Prostate gland (tissue), 2 donors: ENCODE measurements around the gene MYH9.

Experiments
- CTCF ChIP-seq, 4 experiments: fragments of 200-600 bp in 2 of 4; fragments of 450-650 bp in 2 of 4; sonication (generic) in 2 of 4; IDR thresholded peaks; 1 replicate in 3 of 4; 2 replicates in 1 of 4; pipeline ENCODE4 v1.5.1; 2016 to 2019; ENCODE audit warnings: antibody characterized with exemption in 4 of 4, mild to moderate bottlenecking in 2 of 4, moderate library complexity in 2 of 4
- POLR2A ChIP-seq: fragments of 450-650 bp; IDR thresholded peaks from one replicate; pipeline ENCODE4 v1.6.1; 2016; ENCODE audit warnings: antibody characterized with exemption, mild to moderate bottlenecking

GRCh38 chr22:36299911-36300310 is 87.9 kb downstream of the MYH9 start:
- TF ChIP-seq CTCF (IDR thresholded peaks at IDR 0.05): no peak
- TF ChIP-seq POLR2A: no peak
